ENCODE results near the gene ECPAS.
"Not testable (repeated sequence)": the region's sequence is repeated elsewhere in the genome, so short reads cannot be mapped to it uniquely, and the experiment has no call there.

Gene ECPAS

GRCh38 chr9:111475195-111475594 is 9.0 kb downstream of the ECPAS start:
- no peak for DNase-seq

GRCh38 chr9:111474385-111474784 is 9.8 kb downstream of the ECPAS start:
- no peak for DNase-seq

DNA sequence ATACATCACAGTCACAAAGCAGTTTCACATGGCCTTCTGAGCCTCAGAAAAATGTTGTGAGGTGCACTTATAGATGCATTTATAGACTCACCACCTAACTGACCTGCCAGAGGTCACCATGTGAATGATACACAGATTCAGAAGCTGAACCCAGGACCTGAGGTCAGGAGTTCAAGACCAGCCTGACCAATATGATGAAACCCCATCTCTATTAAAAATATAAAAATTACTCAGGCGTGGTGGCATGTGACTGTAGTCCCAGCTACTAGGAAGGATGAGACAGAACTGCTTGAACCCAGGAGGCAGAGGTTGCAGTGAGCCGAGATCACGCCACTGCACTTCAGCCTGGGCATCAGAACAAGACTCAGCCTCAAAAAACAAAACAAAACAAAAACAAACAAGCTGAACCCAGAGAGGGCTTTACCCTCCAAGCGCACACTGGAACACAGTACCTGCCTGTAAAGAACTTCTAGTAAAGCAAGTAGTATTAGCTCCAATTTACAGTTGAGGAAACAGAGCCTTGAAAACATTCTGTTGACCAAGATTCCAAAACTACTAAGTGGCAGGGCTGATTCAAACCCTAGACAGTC is 16.3 kb downstream of the ECPAS start:
- no peak for DNase-seq

DNA sequence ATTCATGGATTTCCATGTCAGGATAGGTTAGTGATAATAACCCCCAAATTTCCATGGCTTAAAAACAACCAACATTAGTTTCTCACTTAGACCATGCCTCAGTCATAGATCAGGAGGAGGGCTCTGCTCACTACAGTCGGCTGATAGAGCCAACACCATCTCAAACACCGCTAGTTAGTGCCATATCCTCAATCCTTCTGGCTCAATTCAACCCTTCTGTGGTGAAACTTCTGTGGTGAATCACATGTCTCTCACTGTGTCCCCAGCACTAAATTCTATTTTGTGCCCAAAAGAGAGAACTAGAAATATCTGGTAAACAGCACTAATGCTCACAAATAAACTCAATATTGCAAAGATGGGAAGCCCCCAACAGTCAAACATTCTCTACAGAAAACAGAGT is 21.1 kb downstream of the ECPAS start:
- DNase-seq, result no peak

DNA sequence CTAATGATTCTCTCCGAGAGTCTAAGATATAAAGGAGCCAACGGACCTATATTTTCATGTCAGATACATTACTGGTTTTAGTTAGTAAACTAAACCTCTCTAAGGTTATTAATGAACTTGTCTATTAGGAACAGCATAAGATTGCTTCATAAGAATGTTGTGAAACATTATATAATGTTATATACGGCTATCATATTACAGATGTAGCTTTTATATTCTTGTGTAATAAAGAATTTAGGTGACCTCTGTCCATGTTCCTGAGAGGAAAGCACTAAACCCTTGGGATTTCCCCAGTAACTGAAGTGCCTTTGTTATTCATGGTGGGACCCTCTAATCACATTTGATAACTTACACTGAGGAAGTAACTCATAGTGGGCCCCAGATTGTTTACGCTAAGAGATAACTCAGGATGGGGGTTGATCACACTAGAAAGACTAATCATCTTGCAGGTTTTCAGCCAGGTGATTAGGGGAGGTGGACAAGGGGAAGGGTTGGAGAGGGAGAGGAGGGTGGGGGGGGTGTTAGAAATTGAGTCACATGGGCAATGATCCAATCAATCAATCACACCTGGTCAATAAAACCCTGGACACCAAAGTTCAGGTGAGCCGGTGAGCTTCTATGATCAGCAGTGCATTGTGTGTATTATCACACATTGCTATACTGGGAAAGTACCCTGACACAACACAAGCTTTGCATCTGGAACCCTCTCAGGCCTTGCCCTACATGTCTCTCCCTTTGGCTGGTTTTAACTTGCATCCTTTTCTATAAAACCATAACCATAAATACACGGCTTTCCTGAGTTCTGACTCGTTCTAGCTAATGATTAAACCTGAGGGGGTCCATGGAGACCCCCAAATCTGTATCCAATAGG is 25.8 kb downstream of the ECPAS start:
- DNase-seq, result no peak

- no peak for DNase-seq
Observed at GRCh38 chr9:111456529-111456928, 27.7 kb downstream of the ECPAS start.

- DNase-seq, result no peak
Observed at GRCh38 chr9:111455638-111456037, 28.5 kb downstream of the ECPAS start.

DNA sequence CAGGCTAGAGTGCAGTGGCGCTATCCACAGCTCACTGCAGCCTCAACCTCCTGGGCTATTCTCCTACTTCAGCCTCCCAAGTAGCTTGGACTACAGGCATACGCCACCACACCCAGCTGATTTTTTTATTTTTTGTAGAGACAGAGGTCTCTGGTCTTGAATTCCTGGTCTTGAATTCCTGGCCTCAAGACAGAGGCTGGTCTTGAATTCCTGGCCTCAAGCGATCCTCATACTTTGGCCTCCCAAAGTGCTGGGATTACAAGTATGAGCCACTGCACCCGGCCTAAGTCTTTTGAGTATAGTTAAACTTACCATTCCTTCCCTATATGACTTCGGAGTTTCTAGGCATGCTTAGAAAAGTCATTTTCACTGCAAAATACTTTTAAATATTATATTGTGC is 29.4 kb downstream of the ECPAS start:
- no peak for DNase-seq

DNA sequence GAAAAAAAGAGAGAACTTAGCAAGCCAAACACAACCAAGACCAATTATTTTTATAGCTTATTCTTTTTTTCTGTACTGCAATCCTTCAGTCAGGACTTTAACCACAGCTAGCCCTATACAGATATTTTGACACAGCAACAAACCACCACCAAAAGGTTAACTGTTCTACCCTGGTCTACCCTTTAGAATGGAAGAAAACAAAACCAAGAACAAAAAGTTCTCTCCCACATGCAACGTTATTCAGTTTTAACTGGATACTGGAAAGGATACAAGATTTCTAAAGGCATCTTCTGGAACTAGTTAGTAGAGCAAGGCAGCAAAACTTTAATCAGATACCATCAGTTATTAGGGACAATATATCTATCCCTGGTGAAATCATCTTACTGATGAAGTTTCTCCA is 32.6 kb downstream of the ECPAS start:
- DNase-seq, result no peak

GRCh38 chr9:111450124-111450523 is 34.1 kb downstream of the ECPAS start:
- DNase-seq, result no peak

DNA sequence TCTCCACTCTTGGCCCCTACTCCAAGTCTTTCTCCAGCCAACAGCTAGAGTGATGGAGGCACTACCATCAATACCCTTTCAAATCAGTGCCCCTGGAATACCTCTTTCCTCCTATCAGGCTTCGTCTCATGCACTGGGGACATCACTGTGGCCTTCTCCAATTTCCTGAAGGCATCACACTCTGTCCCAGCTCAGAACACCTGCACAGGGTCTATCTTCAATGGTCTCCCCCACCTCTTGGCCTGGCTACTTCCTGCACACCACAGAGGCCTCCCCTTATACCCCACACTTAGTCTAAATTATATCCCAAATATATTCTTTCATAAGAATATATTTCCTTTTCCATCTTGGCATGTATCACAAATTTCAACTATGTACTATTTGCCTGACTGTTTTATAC is 34.5 kb downstream of the ECPAS start:
- no peak for DNase-seq

DNA sequence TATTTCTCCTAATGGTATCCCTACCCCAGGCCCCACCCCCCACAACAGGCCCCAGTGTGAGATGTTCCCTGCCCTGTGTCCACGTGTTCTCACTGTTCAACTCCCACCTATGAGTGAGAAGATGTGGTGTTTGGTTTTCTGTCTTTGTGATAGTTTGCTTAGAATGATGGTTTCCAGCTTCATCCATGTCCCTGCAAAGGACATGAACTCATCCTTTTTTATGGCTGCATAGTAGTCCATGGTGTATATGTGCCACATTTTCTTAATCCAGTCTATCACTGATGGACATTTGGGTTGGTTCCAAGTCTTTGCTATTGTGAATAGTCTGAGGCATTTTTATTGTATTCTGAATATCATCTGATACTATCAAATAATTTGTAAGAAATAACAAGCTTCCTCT is 38.4 kb downstream of the ECPAS start:
- DNase-seq, result not testable (repeated sequence)

DNA sequence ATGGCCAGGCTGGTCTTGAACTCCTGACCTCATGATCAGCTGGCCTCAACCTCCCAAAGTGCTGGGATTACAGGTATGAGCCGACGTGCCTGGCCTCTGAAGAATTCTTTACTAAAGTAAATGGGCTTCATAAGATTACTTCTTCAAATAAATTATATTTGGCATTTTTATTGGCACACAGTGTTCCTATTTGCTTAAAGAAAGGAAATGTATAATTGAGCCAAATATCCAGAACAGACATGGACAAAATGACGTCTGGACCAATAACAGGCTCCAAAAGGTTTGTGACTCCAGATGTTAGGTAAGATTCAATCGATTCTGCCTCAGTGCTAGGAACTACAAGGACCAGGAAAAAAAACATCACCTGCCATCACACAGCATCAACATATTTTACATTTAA is 40.7 kb downstream of the ECPAS start:
- no peak for DNase-seq

DNA sequence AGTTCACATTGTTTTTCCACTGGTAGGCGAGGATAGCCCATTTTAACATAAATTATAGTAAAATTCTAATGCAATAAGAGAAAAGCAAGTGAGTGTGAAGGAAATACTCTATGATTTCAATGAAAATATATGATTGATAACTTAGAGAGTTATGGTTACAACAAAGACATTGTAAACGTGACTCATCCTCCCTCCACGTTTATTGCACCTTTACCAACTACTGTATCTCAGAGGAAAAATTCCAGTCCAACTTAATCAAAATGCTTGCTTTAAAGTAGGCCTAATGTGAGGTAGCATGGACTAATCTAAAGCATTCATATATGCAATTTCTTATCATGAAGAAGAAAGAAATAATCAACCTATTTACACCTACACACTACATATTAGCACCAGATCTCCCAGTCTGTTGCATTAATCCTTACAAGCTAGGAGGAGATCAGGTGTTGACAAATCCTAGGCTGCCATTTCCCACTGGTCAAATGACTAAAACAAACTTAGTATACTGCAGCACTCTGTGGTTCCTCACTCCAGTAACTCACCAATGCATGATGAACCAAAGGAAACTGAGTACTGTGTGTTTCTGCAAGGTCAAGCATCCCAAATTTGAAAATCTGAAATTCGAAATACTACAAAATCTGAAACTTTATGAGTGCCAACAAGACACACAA is 41.7 kb downstream of the ECPAS start:
- DNase-seq, result no peak

DNA sequence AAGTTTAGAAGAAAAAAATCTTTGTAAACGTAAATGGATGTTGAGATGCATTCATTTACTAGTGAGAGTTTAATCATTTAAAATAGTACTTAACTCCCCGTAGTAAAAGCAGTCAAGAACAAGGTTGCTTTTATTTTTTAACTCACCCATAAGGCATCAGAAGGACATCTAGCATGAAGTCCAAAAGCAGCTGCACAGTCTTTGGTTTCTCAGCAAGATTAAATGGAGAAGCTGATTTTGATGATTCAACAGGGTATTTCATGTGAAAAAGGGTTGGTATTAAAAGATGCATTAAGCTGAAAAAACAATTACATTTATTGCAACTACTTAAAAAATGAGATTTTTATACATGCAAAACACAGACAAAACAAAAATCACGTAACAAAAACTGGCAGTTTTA is 44.0 kb downstream of the ECPAS start:
- DNase-seq, result no peak

DNA sequence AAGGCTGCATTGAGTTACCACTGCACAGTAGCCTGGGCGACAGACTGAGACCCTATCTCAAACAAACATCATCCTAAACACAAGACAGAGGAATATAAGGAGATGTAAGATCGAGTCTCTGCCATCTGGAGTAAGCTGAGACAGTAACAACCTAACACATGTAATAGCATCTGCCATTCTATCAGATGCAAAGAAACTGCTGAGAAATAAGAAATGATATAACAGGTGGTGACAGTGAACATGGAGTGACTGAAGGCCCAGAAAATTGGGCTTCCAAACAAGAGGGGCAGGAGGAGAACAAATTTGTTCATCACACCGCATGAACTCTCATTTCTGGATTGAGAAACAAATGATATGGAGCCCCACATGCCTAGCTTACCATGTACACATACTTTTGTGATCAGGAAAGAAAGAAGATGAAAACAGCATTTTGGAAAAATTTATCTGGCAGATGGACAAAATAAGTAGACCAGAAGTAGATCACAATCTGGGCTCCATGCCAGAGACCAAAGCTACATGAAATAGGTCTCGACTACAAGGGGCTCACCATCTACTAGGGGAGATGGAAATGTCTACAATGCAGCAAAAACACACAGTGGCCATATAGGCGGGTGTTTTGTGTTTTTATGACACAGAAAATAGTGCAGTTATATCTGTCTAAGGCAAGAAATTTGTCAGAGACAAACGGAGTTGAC is 45.5 kb downstream of the ECPAS start:
- no peak for DNase-seq

- DNase-seq, result no peak
Observed at GRCh38 chr9:111436571-111436970, 47.6 kb downstream of the ECPAS start.

DNA sequence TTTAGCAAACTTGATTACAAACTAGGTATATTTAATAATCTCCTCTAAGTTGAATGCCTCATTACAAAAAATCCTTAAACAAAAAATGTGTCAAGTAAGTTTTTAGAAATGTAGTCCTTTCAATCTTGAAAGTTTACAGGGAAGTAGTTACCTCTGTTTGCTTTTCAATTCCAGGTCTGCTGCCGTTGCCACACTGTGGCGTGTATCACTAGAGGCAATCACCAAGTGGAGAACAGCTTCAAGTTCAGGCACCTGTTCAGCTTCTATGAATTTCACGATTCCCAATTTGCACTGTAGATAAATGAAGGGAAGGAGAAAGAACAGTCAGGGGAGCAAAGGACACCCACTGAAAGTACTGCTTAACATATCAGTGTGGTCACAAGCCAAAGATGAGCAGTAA is 51.1 kb downstream of the ECPAS start:
- DNase-seq, result no peak

DNA sequence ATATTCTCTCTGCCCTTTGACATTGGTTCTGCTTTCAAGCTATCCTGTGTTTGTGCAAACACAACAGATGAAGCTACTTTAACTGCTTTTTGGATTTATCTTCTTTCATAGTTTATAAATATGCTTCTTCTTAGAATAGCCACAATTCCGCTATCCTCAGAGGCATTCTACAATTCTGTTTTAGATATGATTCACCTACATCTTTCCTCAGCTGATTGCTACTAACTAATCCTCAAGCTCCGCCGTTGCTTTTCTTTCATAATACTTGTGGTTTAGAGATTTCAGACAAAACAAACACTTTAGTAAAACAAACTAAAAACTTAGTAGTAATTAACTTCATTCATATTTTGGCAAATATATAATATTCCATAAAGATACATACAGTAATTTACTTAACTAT is 52.5 kb downstream of the ECPAS start:
- DNase-seq, result no peak

GRCh38 chr9:111429175-111429574 is 55.0 kb downstream of the ECPAS start:
- no peak for DNase-seq

DNA sequence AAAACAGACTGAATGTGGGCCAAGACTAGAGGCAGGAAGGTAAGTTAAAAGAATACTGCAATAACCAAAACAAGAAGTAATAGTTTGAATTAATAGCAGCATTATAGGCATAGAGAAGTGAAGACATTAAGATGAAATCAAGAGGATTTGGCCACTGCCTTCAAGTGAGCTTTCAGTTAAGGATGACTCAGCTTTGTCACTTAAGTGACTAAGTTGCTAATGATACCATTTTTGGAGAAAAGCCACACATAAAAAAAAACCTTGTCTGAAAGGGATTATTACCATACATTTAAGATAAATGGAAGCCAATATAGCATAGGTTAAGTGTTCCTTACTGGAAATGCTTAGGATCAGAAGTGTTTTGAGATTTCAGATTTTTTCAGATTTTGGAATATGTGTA is 57.0 kb downstream of the ECPAS start:
- no peak for DNase-seq

DNA sequence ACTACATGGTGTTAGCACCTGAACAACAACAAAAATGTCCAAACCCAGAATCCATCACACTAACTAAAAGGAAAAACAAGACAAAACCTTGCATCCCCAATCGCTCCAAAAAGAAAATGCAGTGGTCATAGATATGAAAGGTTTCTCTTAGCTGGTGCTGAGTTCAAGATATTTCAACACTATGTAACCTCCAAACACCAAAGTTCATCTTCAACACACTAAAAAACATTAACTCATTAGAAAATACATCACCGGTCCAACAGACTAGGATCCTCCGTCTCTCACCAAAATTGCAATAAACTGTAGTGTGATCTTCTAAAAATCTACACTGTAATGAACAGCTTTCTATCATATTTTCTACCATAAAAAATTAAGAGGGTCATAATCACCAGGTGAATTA is 60.8 kb downstream of the ECPAS start:
- no peak for DNase-seq

GRCh38 chr9:111414406-111414805 is 69.8 kb downstream of the ECPAS start:
- DNase-seq, result no peak

GRCh38 chr9:111413996-111414395 is 70.2 kb downstream of the ECPAS start:
- DNase-seq, result no peak
